ENCODE measurements around the gene USP3. TPM values are rescaled to one million over a fixed set of nuclear protein-coding genes. Genes with fewer than 3 reads are reported as not detected.

The USP3 gene
- total RNA-seq, 1 donor from 2014 or later: 17.2 TPM

DNA sequence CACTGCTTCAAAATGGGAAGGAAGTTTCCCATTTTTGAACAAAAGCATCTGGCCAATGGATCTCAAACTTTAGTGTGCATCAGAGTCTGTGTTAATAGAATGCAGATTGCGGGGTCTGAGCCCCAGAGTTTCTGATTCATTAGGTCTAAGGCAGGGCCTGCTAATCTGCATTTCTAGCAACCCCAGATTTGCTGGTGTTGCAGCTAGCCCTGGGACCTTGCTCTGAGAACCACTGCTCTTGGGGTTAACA is 30.7 kb upstream of the USP3 start:
- no peaks in the 10 kb centered on the region for H3K9me3 ChIP-seq (replicated peaks)
- no peak overlapping the region for H3K4me3 ChIP-seq
- H3K4me1 ChIP-seq: peaks cover 5% of the 10 kb centered on the region
- no peak overlapping the region for H3K27ac ChIP-seq (replicated peaks)
- intact Hi-C loops (cut with micrococcal nuclease): no loop called here
- H3K27me3 ChIP-seq (ENCODE audit: low read depth): no peaks in the 10 kb centered on the region
- no peak for DNase-seq
- TF ChIP-seq, protein P1, sequence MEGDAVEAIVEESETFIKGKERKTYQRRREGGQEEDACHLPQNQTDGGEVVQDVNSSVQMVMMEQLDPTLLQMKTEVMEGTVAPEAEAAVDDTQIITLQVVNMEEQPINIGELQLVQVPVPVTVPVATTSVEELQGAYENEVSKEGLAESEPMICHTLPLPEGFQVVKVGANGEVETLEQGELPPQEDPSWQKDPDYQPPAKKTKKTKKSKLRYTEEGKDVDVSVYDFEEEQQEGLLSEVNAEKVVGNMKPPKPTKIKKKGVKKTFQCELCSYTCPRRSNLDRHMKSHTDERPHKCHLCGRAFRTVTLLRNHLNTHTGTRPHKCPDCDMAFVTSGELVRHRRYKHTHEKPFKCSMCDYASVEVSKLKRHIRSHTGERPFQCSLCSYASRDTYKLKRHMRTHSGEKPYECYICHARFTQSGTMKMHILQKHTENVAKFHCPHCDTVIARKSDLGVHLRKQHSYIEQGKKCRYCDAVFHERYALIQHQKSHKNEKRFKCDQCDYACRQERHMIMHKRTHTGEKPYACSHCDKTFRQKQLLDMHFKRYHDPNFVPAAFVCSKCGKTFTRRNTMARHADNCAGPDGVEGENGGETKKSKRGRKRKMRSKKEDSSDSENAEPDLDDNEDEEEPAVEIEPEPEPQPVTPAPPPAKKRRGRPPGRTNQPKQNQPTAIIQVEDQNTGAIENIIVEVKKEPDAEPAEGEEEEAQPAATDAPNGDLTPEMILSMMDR (IDR thresholded peaks at IDR 0.05; ENCODE audit: borderline replicate concordance): no peak
- H3K36me3 ChIP-seq: no peaks in the 10 kb centered on the region

- H3K9me3 ChIP-seq (replicated peaks): no peaks in the 10 kb centered on the region
- peaks cover 5% of the 10 kb centered on the region for H3K4me1 ChIP-seq
- TF ChIP-seq, protein P1 (IDR thresholded peaks at IDR 0.05; ENCODE audit: borderline replicate concordance): no peak
- H3K27ac ChIP-seq (replicated peaks): no peak overlapping the region
- no peaks in the 10 kb centered on the region for H3K27me3 ChIP-seq (ENCODE audit: low read depth)
- no peaks in the 10 kb centered on the region for H3K36me3 ChIP-seq
- DNase-seq: no peak
- intact Hi-C loops (cut with micrococcal nuclease): no loop called here
- H3K4me3 ChIP-seq: no peak overlapping the region
These were observed 30.2 kb upstream of the USP3 start for GRCh38 chr15:63473999-63474809.

GRCh38 chr15:63474810-63475316 is 29.5 kb upstream of the USP3 start:
- H3K27ac ChIP-seq (replicated peaks): no peak overlapping the region

GRCh38 chr15:63475707-63476106 is 28.7 kb upstream of the USP3 start:
- H3K9me3 ChIP-seq (replicated peaks): no peaks in the 10 kb centered on the region
- peaks cover 5% of the 10 kb centered on the region for H3K4me1 ChIP-seq
- H3K4me3 ChIP-seq: no peak overlapping the region
- intact Hi-C loops (cut with micrococcal nuclease): no loop called here
- no peaks in the 10 kb centered on the region for H3K36me3 ChIP-seq
- no peaks in the 10 kb centered on the region for H3K27me3 ChIP-seq (ENCODE audit: low read depth)
- H3K27ac ChIP-seq (replicated peaks): no peak overlapping the region
- no peak for DNase-seq
- TF ChIP-seq, protein P1 (IDR thresholded peaks at IDR 0.05; ENCODE audit: borderline replicate concordance): no peak

More at GRCh38 chr15:63474810-63475316, 29.5 kb upstream of the USP3 start:
- Histone ChIP-seq H3K27me3 (ENCODE audit: low read depth) (no peaks in the 10 kb centered on the region), H3K4me3 (no peak overlapping the region), H3K9me3 (replicated peaks) (no peaks in the 10 kb centered on the region), H3K36me3 (no peaks in the 10 kb centered on the region), H3K4me1 (peaks cover 5% of the 10 kb centered on the region)
- no peak for DNase-seq
- intact Hi-C loops (cut with micrococcal nuclease): no loop called here
- TF ChIP-seq, protein P1 (IDR thresholded peaks at IDR 0.05; ENCODE audit: borderline replicate concordance): no peak

DNA sequence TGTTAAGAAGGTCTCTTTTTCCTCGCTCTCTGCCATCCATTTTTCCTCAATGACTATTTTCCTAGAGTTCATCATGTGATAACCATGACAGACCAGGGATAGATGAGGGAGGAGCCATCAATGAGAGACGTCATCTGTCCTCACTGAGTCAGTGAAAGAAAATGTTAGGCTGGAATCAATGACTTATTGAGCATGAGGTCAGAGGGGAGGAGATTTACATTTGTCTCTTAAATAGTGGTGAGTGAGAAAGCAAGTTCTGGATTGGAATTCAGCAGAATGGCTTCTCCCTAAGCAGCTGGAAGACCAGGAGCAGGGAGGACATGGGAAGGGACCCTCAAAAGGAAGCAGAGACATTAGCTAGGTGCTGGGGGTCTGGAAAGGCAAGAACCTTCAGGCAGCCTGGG is 28.2 kb upstream of the USP3 start:
- Histone ChIP-seq H3K4me3 (no peak overlapping the region), H3K27ac (replicated peaks) (no peak overlapping the region), H3K36me3 (no peaks in the 10 kb centered on the region), H3K4me1 (peaks cover 5% of the 10 kb centered on the region), H3K9me3 (replicated peaks) (no peaks in the 10 kb centered on the region), H3K27me3 (ENCODE audit: low read depth) (no peaks in the 10 kb centered on the region)
- no peak for DNase-seq
- TF ChIP-seq, protein P1 (IDR thresholded peaks at IDR 0.05; ENCODE audit: borderline replicate concordance): no peak
- intact Hi-C loops (cut with micrococcal nuclease): no loop called here

Data from left ventricle myocardium inferior (tissue), 1 donor.